Nephron progenitor cell (in vitro differentiated cells): ENCODE measurements around the gene OR52K2.

ENCODE experiments used
- DNase-seq: peaks from one replicate; pipeline ENCODE4 v3.0.0; 2021
- H3K27ac Mint-ChIP-seq: 2 replicates; pipeline ENCODE4 v1.8.0; 2021; ENCODE audit warnings: mild to moderate bottlenecking, moderate library complexity, mixed read lengths
- H3K27me3 Mint-ChIP-seq: 2 replicates; pipeline ENCODE4 v1.8.0; 2021; ENCODE audit warnings: mild to moderate bottlenecking, low read depth, mixed read lengths; ENCODE audit not compliant: poor library complexity
- H3K36me3 Mint-ChIP-seq: 2 replicates; pipeline ENCODE4 v1.8.0; 2021; ENCODE audit warnings: low read depth, mixed read lengths
- H3K4me1 Mint-ChIP-seq: 2 replicates; pipeline ENCODE4 v1.8.0; 2021; ENCODE audit warnings: mixed read lengths
- H3K4me3 Mint-ChIP-seq: 2 replicates; pipeline ENCODE4 v1.8.0; 2021; ENCODE audit warnings: mild to moderate bottlenecking, moderate library complexity, mixed read lengths
- H3K9me3 Mint-ChIP-seq: 2 replicates; pipeline ENCODE4 v1.8.0; 2021; ENCODE audit warnings: mild to moderate bottlenecking, moderate library complexity, mixed read lengths
- CTCF ChIP-seq: fragments of 200-600 bp; sonication (generic); IDR thresholded peaks from 2 replicates; pipeline ENCODE4 v1.5.0; 2021; ENCODE audit warnings: antibody characterized with exemption

The OR52K2 gene

GRCh38 chr11:4455419-4455818 lies 6.3 kb downstream of the OR52K2 start:
- no peak for TF ChIP-seq CTCF
- peaks cover 10% of the 10 kb centered on the region for H3K9me3 Mint-ChIP-seq

GRCh38 chr11:4459500-4459899 lies 10.4 kb downstream of the OR52K2 start:
- H3K9me3 Mint-ChIP-seq: peaks cover 26% of the 10 kb centered on the region
- H3K27me3 Mint-ChIP-seq: peaks cover 13% of the 10 kb centered on the region
- peaks cover 34% of the 10 kb centered on the region for H3K4me1 Mint-ChIP-seq
- no peak overlapping the region for H3K4me3 Mint-ChIP-seq
- H3K27ac Mint-ChIP-seq: no peak overlapping the region
- DNase-seq: no peak
- no peak for TF ChIP-seq CTCF
- H3K36me3 Mint-ChIP-seq: peaks cover 18% of the 10 kb centered on the region

More at GRCh38 chr11:4455419-4455818, 6.3 kb downstream of the OR52K2 start:
- Mint-ChIP-seq H3K4me1 (peaks cover 8% of the 10 kb centered on the region), H3K4me3 (no peak overlapping the region), H3K27ac (no peak overlapping the region), H3K36me3 (no peaks in the 10 kb centered on the region), H3K27me3 (peaks cover 19% of the 10 kb centered on the region)
- no peak for DNase-seq

GRCh38 chr11:4460151-4460550 lies 11.1 kb downstream of the OR52K2 start:
- Mint-ChIP-seq H3K36me3 (peaks cover 25% of the 10 kb centered on the region), H3K9me3 (peaks cover 28% of the 10 kb centered on the region), H3K27me3 (peaks cover 12% of the 10 kb centered on the region), H3K4me3 (no peak overlapping the region), H3K4me1 (peaks cover 39% of the 10 kb centered on the region), H3K27ac (peak overlapping the region; percentile 54)
- no peak for DNase-seq
- no peak for TF ChIP-seq CTCF

- Mint-ChIP-seq H3K27ac (peak overlapping the region; percentile 72), H3K9me3 (peaks cover 36% of the 10 kb centered on the region), H3K27me3 (peaks cover 4% of the 10 kb centered on the region), H3K36me3 (peaks cover 25% of the 10 kb centered on the region), H3K4me3 (no peak overlapping the region), H3K4me1 (peaks cover 43% of the 10 kb centered on the region)
- TF ChIP-seq CTCF: no peak
- DNase-seq: no peak
Measured at GRCh38 chr11:4464216-4465159, 15.4 kb downstream of the OR52K2 start.

- H3K36me3 Mint-ChIP-seq: peaks cover 25% of the 10 kb centered on the region
Measured at GRCh38 chr11:4465407-4465806, 16.3 kb downstream of the OR52K2 start.

More at GRCh38 chr11:4465407-4465806, 16.3 kb downstream of the OR52K2 start:
- DNase-seq: no peak
- peaks cover 36% of the 10 kb centered on the region for H3K4me1 Mint-ChIP-seq
- H3K9me3 Mint-ChIP-seq: peaks cover 36% of the 10 kb centered on the region
- no peak overlapping the region for H3K4me3 Mint-ChIP-seq
- no peak for TF ChIP-seq CTCF
- H3K27ac Mint-ChIP-seq: no peak overlapping the region
- H3K27me3 Mint-ChIP-seq: peaks cover 4% of the 10 kb centered on the region
